ENCODE results near the gene TEX29. TPM values are rescaled to one million over a fixed set of nuclear protein-coding genes. Genes with fewer than 3 reads are reported as not detected.

Gene TEX29
- total RNA-seq, 4 donors from 2014 or later: 1.1 to 3.4 TPM; not detected in 2

DNA sequence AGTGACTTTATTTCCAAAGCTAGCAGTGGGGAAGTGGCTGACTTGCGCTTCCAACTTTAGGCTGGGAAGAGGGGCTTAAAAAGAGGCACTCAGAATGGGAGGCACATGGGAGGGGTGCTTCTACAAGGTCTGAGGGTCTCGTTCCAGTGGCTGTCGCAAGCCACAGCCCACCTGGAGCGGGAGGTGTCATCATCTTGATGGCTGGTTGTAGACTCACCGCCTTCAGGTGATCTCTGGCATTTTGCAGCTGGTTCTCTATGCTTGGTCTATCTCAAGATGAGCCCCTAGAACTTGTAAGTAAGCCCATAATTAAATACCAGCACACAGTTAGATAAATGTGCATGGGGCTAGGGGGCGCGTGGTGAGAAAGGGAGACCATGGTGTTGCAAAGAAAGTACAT lies 9.2 kb downstream of the TEX29 start:
- DNase-seq (no peak), ATAC-seq (no peak)
- Histone ChIP-seq H3K27me3 (no peaks in the 10 kb centered on the region), H3K4me3 (no peak overlapping the region), H3K27ac (no peak overlapping the region), H3K36me3 (no peaks in the 10 kb centered on the region), H3K9me3 (no peaks in the 10 kb centered on the region), H3K4me1 (no peaks in the 10 kb centered on the region)
- no peak for TF ChIP-seq POLR2A (IDR thresholded peaks at IDR 0.05)
- in situ Hi-C loops (cut with MboI; ENCODE audit: low sequenced_read_pairs in 4 of 4) (no loop called here), intact Hi-C loops (cut with DNase I; ENCODE audit: low total_unique reads) (no loop called here)

DNA sequence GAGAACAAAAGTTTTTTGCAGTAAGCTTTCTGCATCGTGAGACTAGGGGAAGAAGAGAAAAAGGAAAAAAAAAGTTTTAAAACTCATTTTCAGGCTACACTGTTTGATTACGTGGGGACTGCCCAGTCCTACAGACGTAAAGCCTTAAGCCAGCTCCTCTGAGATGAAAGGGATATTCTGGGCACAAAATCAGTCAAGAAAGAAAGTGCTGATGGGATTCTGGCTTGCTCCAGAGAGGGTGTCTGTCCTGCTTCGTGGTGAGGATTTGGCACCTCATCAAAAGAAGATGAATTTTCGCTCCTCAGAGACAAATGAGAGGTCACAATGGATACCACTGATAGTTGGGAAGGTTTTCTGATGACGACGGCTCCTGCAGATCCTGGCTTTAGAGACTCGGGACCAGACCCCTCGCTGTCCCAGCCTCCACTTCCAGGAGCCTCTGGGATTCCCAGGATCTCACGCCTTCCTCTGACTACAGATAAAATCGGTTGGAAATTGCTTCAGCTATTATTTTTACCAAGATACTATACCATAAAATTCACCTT lies 9.7 kb downstream of the TEX29 start:
- no peak overlapping the region for H3K27ac ChIP-seq
- in situ Hi-C loops (cut with MboI; ENCODE audit: low sequenced_read_pairs in 4 of 4) (no loop called here), intact Hi-C loops (cut with DNase I; ENCODE audit: low total_unique reads) (no loop called here)
- H3K36me3 ChIP-seq: no peaks in the 10 kb centered on the region
- no peak for DNase-seq
- H3K4me1 ChIP-seq: no peaks in the 10 kb centered on the region
- ATAC-seq: no peak
- H3K27me3 ChIP-seq: no peaks in the 10 kb centered on the region
- H3K4me3 ChIP-seq: no peak overlapping the region
- no peaks in the 10 kb centered on the region for H3K9me3 ChIP-seq
- TF ChIP-seq, protein P1, sequence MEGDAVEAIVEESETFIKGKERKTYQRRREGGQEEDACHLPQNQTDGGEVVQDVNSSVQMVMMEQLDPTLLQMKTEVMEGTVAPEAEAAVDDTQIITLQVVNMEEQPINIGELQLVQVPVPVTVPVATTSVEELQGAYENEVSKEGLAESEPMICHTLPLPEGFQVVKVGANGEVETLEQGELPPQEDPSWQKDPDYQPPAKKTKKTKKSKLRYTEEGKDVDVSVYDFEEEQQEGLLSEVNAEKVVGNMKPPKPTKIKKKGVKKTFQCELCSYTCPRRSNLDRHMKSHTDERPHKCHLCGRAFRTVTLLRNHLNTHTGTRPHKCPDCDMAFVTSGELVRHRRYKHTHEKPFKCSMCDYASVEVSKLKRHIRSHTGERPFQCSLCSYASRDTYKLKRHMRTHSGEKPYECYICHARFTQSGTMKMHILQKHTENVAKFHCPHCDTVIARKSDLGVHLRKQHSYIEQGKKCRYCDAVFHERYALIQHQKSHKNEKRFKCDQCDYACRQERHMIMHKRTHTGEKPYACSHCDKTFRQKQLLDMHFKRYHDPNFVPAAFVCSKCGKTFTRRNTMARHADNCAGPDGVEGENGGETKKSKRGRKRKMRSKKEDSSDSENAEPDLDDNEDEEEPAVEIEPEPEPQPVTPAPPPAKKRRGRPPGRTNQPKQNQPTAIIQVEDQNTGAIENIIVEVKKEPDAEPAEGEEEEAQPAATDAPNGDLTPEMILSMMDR (IDR thresholded peaks at IDR 0.05 in 4 of 5, conservative IDR thresholded peaks at IDR 0.05 in 1 of 5): no peak
- TF ChIP-seq POLR2A (IDR thresholded peaks at IDR 0.05): no peak

DNA sequence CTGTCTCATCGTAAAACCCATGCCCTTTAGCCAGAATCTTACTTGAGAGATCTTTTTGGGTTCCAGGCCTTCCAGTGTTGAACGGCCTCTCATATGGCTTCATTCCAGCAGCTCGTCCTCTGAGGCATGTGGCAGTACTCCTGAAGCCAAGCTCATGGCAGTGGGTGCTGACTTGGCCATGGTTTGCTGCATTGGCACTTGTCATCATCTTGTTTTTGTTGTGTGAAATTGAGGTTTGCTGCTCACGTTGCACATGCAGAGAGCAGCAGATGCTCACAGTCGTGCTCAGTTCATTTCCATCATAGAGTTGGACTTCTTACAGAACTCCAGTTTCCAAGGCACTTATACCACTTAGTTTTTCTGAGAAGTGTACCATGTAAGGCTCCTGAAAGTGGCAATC lies 14.9 kb downstream of the TEX29 start:
- intact Hi-C loops (cut with DNase I; ENCODE audit: low total_unique reads): no loop called here
- H3K4me3 ChIP-seq: no peak overlapping the region
- in situ Hi-C loops (cut with MboI; ENCODE audit: low sequenced_read_pairs in 4 of 4): no loop called here
- no peaks in the 10 kb centered on the region for H3K4me1 ChIP-seq
- ATAC-seq (no peak), DNase-seq (no peak)
- no peaks in the 10 kb centered on the region for H3K36me3 ChIP-seq
- H3K27me3 ChIP-seq: no peaks in the 10 kb centered on the region
- no peak for TF ChIP-seq POLR2A (IDR thresholded peaks at IDR 0.05)
- TF ChIP-seq, protein P1 (IDR thresholded peaks at IDR 0.05 in 4 of 5, conservative IDR thresholded peaks at IDR 0.05 in 1 of 5): no peak
- no peak overlapping the region for H3K27ac ChIP-seq
- no peaks in the 10 kb centered on the region for H3K9me3 ChIP-seq

DNA sequence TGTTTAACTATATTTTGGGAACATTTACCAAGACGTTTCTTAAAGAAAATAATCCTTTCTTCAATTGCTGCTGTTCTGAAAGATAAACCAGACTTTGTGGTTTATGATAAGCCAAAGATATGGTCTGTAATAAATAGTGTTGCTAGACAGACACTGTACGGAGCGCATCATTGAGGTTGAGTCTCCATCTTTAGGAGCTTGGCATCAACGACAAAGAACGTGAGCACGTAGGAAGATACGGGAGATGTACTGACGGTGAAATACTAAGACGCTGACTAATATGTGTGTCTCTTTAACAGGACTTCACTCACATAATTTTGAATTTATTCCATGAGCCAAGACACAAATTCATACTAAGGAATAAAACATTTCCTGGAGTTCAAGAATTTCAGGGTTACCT lies 16.2 kb downstream of the TEX29 start:
- DNase-seq (no peak), ATAC-seq (no peak)
- no peaks in the 10 kb centered on the region for H3K4me1 ChIP-seq
- no peaks in the 10 kb centered on the region for H3K36me3 ChIP-seq
- H3K4me3 ChIP-seq: no peak overlapping the region
- H3K27ac ChIP-seq: no peak overlapping the region
- H3K27me3 ChIP-seq: no peaks in the 10 kb centered on the region
- no peaks in the 10 kb centered on the region for H3K9me3 ChIP-seq
- TF ChIP-seq, protein P1 (IDR thresholded peaks at IDR 0.05 in 4 of 5, conservative IDR thresholded peaks at IDR 0.05 in 1 of 5): no peak
- TF ChIP-seq POLR2A (IDR thresholded peaks at IDR 0.05): no peak
- intact Hi-C loops (cut with DNase I; ENCODE audit: low total_unique reads) (no loop called here), in situ Hi-C loops (cut with MboI; ENCODE audit: low sequenced_read_pairs in 4 of 4) (no loop called here)

DNA sequence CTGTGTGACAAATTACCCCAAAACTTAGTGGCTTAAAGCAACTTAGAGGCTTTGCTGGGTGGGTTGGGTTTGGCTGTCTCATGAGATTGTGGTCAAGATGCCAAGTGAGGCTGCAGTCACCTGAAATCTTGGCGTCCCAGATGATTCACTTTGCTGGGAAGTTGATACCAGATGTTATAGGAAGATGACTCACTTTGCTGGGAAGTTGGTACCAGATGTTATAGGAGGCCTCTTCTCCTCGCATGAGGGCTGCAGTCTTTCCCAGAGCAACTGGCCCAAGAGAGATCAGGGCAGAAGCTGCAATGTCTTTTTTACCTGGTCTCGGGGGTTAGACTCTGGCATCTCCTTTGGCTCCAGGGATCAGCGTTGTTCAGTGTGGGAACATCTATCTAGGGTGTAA lies 16.8 kb downstream of the TEX29 start:
- Histone ChIP-seq H3K36me3 (no peaks in the 10 kb centered on the region), H3K4me3 (no peak overlapping the region), H3K4me1 (no peaks in the 10 kb centered on the region), H3K27ac (no peak overlapping the region), H3K27me3 (no peaks in the 10 kb centered on the region), H3K9me3 (no peaks in the 10 kb centered on the region)
- DNase-seq: no peak
- no peak for TF ChIP-seq POLR2A (IDR thresholded peaks at IDR 0.05)
- TF ChIP-seq, protein P1 (IDR thresholded peaks at IDR 0.05 in 4 of 5, conservative IDR thresholded peaks at IDR 0.05 in 1 of 5): no peak
- ATAC-seq: no peak
- in situ Hi-C loops (cut with MboI; ENCODE audit: low sequenced_read_pairs in 4 of 4): no loop called here
- intact Hi-C loops (cut with DNase I; ENCODE audit: low total_unique reads): no loop called here

Measured in gastrocnemius medialis (tissue), 4 donors.